Measurements from ENCODE around the gene PSTK.

GRCh38 chr10:123024540-123024939, 44.3 kb downstream of the PSTK start:
- TF ChIP-seq CTCF (IDR thresholded peaks at IDR 0.05; ENCODE audit: poor library complexity, severe bottlenecking): no peak
- no peak for TF ChIP-seq EZH2 (IDR thresholded peaks at IDR 0.05; ENCODE audit: borderline replicate concordance, insufficient read depth, low read length, poor library complexity, severe bottlenecking)

All from neural cell (in vitro differentiated cells).